ENCODE results near the gene ZBTB7C.

DNA sequence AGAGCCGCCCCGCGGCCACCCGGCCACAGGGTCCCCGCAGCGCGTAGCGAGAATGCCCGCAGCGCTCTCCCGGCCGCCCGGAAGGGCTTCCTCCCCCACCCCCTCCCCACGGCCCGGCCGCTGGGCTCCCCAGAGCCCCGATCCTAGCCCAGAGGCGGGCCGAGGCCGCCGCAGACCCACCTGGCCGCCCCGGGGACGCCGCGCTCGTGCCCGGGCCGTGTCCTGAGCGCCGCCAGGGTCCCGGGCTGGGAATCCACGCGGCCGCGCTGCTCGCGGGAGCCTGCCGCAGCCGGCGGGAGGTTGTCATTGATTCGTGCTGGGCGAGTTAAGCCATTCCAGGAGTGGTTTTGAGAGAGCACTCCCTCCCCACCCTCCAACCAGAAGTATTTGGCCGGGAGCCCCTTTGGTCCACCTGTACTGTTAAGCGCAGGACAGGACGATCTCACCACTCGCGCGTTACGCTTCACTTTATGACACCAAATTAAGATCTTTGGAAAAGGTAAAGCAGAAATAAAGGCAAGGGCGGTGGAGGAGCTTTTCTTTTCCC, 272.3 kb downstream of the ZBTB7C start:
- TF ChIP-seq, protein P1, sequence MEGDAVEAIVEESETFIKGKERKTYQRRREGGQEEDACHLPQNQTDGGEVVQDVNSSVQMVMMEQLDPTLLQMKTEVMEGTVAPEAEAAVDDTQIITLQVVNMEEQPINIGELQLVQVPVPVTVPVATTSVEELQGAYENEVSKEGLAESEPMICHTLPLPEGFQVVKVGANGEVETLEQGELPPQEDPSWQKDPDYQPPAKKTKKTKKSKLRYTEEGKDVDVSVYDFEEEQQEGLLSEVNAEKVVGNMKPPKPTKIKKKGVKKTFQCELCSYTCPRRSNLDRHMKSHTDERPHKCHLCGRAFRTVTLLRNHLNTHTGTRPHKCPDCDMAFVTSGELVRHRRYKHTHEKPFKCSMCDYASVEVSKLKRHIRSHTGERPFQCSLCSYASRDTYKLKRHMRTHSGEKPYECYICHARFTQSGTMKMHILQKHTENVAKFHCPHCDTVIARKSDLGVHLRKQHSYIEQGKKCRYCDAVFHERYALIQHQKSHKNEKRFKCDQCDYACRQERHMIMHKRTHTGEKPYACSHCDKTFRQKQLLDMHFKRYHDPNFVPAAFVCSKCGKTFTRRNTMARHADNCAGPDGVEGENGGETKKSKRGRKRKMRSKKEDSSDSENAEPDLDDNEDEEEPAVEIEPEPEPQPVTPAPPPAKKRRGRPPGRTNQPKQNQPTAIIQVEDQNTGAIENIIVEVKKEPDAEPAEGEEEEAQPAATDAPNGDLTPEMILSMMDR (IDR thresholded peaks at IDR 0.05): no peak
- TF ChIP-seq POLR2A (IDR thresholded peaks at IDR 0.05): peak in 2 of 3 donors; percentile 16 to 31

Data from body of pancreas (tissue), 4 donors.